Cardiac muscle cell (in vitro differentiated cells and primary cell): Measurements from ENCODE around the gene SLC35G4. TPM values are rescaled to one million over a fixed set of nuclear protein-coding genes. Genes with fewer than 3 reads are reported as not detected.

Experiments
- DNase-seq, 2 donors: peaks; one replicate each; pipeline versions ENCODE4 v3.0.0 to v3.0.0-alpha.2; 2010 to 2017; ENCODE audit warnings: low read depth in 1 of 2, low spot score in 1 of 2
- H3K27ac ChIP-seq: fragments of 200-600 bp; sonication (generic); 2 replicates; pipeline ENCODE4 v1.5.1; 2016
- H3K27me3 ChIP-seq: fragments of 200-600 bp; sonication (generic); 2 replicates; pipeline ENCODE4 v1.6.0; 2016; ENCODE audit warnings: control low read depth
- H3K36me3 ChIP-seq: fragments of 200-600 bp; sonication (generic); 2 replicates; pipeline ENCODE4 v1.5.1; 2016; ENCODE audit warnings: control low read depth
- H3K4me1 ChIP-seq: fragments of 200-600 bp; sonication (generic); 2 replicates; pipeline ENCODE4 v1.8.1; 2017; ENCODE audit warnings: low read depth, mild to moderate bottlenecking, mixed run types
- H3K4me3 ChIP-seq: fragments of 200-600 bp; sonication (generic); 2 replicates; pipeline ENCODE4 v1.5.1; 2016; ENCODE audit warnings: mild to moderate bottlenecking
- H3K9me3 ChIP-seq: fragments of 200-600 bp; sonication (generic); 2 replicates; pipeline ENCODE4 v1.5.1; 2017; ENCODE audit warnings: low read depth, mild to moderate bottlenecking, control low read depth
- CTCF ChIP-seq: IDR thresholded peaks from 2 replicates; pipeline ENCODE4 v1.5.1; 2012; ENCODE audit warnings: low read depth, mild to moderate bottlenecking, low read length
- polyA plus RNA-seq: library from polyadenylated mRNA; unstranded; fragments of >200 nt; fragmentation: Nextera tagmentation; extraction: Ambion mirVana; gene quantifications from 2 replicates; pipeline ENCODE4 v1.2.1, GENCODE V29; 2016
- total RNA-seq: library from RNA; depleted of rRNA; stranded (reverse); fragments of >200 nt; gene quantifications from 2 replicates; pipeline ENCODE4 v1.2.3, GENCODE V29; 2016

SLC35G4 gene
- total and polyA plus RNA-seq, 2 experiments from 2014 or later = not detected

- H3K36me3 ChIP-seq = no peaks in the 10 kb centered on the region
- DNase-seq = no peak
- H3K27me3 ChIP-seq = peaks cover 18% of the 10 kb centered on the region
- H3K9me3 ChIP-seq = no peaks in the 10 kb centered on the region
- H3K27ac ChIP-seq = no peak overlapping the region
- no peak overlapping the region for H3K4me3 ChIP-seq
- TF ChIP-seq CTCF = no peak
- H3K4me1 ChIP-seq = no peaks in the 10 kb centered on the region
These were observed 47.8 kb downstream of the SLC35G4 start for GRCh38 chr18:11657152-11657551.

- no peak for TF ChIP-seq CTCF
- Histone ChIP-seq H3K9me3 (no peaks in the 10 kb centered on the region), H3K27me3 (peaks cover 18% of the 10 kb centered on the region), H3K36me3 (no peaks in the 10 kb centered on the region), H3K27ac (no peak overlapping the region), H3K4me3 (no peak overlapping the region), H3K4me1 (no peaks in the 10 kb centered on the region)
- DNase-seq = no peak
These were observed 48.2 kb downstream of the SLC35G4 start for GRCh38 chr18:11657554-11657953.

GRCh38 chr18:11658019-11658418, 48.6 kb downstream of the SLC35G4 start:
- no peak for TF ChIP-seq CTCF
- no peak overlapping the region for H3K27ac ChIP-seq
- H3K27me3 ChIP-seq = peaks cover 18% of the 10 kb centered on the region
- H3K4me1 ChIP-seq = no peaks in the 10 kb centered on the region
- no peak overlapping the region for H3K4me3 ChIP-seq
- no peaks in the 10 kb centered on the region for H3K9me3 ChIP-seq
- DNase-seq = no peak
- no peaks in the 10 kb centered on the region for H3K36me3 ChIP-seq

- Histone ChIP-seq H3K36me3 (no peaks in the 10 kb centered on the region), H3K27ac (no peak overlapping the region), H3K27me3 (peaks cover 12% of the 10 kb centered on the region), H3K4me3 (no peak overlapping the region), H3K9me3 (no peaks in the 10 kb centered on the region), H3K4me1 (no peaks in the 10 kb centered on the region)
- no peak for TF ChIP-seq CTCF
- DNase-seq = no peak
These were observed 49.6 kb downstream of the SLC35G4 start for GRCh38 chr18:11658989-11659388.

Other genes with a start within 250 kb of the SLC35G4 start
- gene GNAL, start 79.7 kb downstream of the SLC35G4 start, total RNA-seq = 10.4 and 13.3 TPM in 2 replicates
- 9.3 and 10.6 TPM in 2 replicates for gene GNAL, start 79.7 kb downstream of the SLC35G4 start, polyA plus RNA-seq
- 42.8 TPM in 2 replicates for gene CHMP1B, start 241.8 kb downstream of the SLC35G4 start, total RNA-seq
- 46.9 and 52.7 TPM in 2 replicates for gene CHMP1B, start 241.8 kb downstream of the SLC35G4 start, polyA plus RNA-seq